IMR-90 (cell line): ENCODE results near the gene ABR. TPM values are rescaled to one million over a fixed set of nuclear protein-coding genes. Genes with fewer than 3 reads are reported as not detected.

Experiments
- ATAC-seq: fragments of 200-7000 bp; cut with Tn5 transposase; 2 replicates; pipeline ENCODE4 v1.9.1; 2020; ENCODE audit warnings: low read depth, mild to moderate bottlenecking, moderate library complexity
- BruUV-seq: library from RNA; stranded (reverse); fragments of 400-500 nt; replicated peaks from 2 replicates; lab custom pipeline; 2021; lab: Mats Ljungman, UMichigan
- CTCF ChIA-PET: fragments of 300-600 bp; formaldehyde crosslinking; extraction: SDS; loops from one replicate; lab custom pipeline; 2021; ENCODE audit warnings: antibody characterized with exemption; lab: Yijun Ruan, JAX
- POLR2A ChIA-PET: fragments of 300-600 bp; sonication (Branson Sonifier 250); formaldehyde crosslinking; loops from one replicate; lab custom pipeline; 2022; ENCODE audit warnings: antibody characterized with exemption; ENCODE audit not compliant: unreplicated experiment; lab: Charles Lee
- DNase-seq: peaks from one replicate; pipeline ENCODE4 v3.0.0; 2013
- H2AFZ ChIP-seq: replicated peaks from 2 replicates; pipeline ENCODE3; 2013; ENCODE audit warnings: low read length, mild to moderate bottlenecking; ENCODE audit not compliant: poor library complexity
- H2AK5ac ChIP-seq: 2 replicates; pipeline ENCODE4 v1.6.1; 2013; ENCODE audit warnings: low read depth, low read length, inconsistent platforms
- H2AK9ac ChIP-seq: replicated peaks from 2 replicates; pipeline ENCODE3; 2013; ENCODE audit warnings: mild to moderate bottlenecking, low read depth, low read length, moderate library complexity; ENCODE audit not compliant: poor library complexity
- H2BK120ac ChIP-seq: 2 replicates; pipeline ENCODE4 v1.6.1; 2013; ENCODE audit warnings: low read depth, low read length, inconsistent platforms
- H2BK15ac ChIP-seq: 3 replicates; pipeline ENCODE4 v1.6.1; 2013; ENCODE audit warnings: low read depth, low read length, inconsistent platforms
- H2BK20ac ChIP-seq: 2 replicates; pipeline ENCODE4 v1.6.1; 2013; ENCODE audit warnings: low read depth, mild to moderate bottlenecking, inconsistent platforms, low read length, moderate library complexity
- H2BK5ac ChIP-seq: 2 replicates; pipeline ENCODE4 v1.6.1; 2013; ENCODE audit warnings: mild to moderate bottlenecking, low read depth, low read length, inconsistent platforms; ENCODE audit not compliant: poor library complexity, severe bottlenecking
- H3K14ac ChIP-seq: replicated peaks from 2 replicates; pipeline ENCODE4 v1.6.1; 2013; ENCODE audit warnings: low read depth, low read length, inconsistent platforms
- H3K18ac ChIP-seq: 2 replicates; pipeline ENCODE4 v1.6.1; 2013; ENCODE audit warnings: low read depth, low read length, control low read depth
- H3K23ac ChIP-seq: 2 replicates; pipeline ENCODE4 v1.6.1; 2013; ENCODE audit warnings: low read depth, low read length, inconsistent platforms
- H3K27ac ChIP-seq: 2 replicates; pipeline ENCODE4 v1.5.1; 2013; ENCODE audit warnings: mild to moderate bottlenecking, control low read depth, low read length; ENCODE audit not compliant: insufficient read depth
- H3K27me3 ChIP-seq: 2 replicates; pipeline ENCODE4 v1.6.1; 2013; ENCODE audit warnings: low read length; ENCODE audit not compliant: control insufficient read depth, insufficient read depth
- H3K36me3 ChIP-seq: 2 replicates; pipeline ENCODE4 v1.6.1; 2013; ENCODE audit warnings: low read length, mixed read lengths; ENCODE audit not compliant: control insufficient read depth, insufficient read depth
- H3K4ac ChIP-seq: 2 replicates; pipeline ENCODE4 v1.6.1; 2013; ENCODE audit warnings: low read depth, low read length, inconsistent platforms
- H3K4me1 ChIP-seq: 2 replicates; pipeline ENCODE4 v1.6.1; 2013; ENCODE audit warnings: low read length, mixed read lengths; ENCODE audit not compliant: control insufficient read depth, insufficient read depth
- H3K4me2 ChIP-seq: 2 replicates; pipeline ENCODE4 v1.6.1; 2013; ENCODE audit warnings: low read depth, mild to moderate bottlenecking, control low read depth, low read length, moderate library complexity
- H3K4me3 ChIP-seq: 2 replicates; pipeline ENCODE4 v1.5.1; 2013; ENCODE audit warnings: low read depth, mild to moderate bottlenecking, control low read depth, low read length, moderate library complexity; ENCODE audit not compliant: insufficient read depth
- H3K56ac ChIP-seq: 2 replicates; pipeline ENCODE4 v1.6.1; 2013; ENCODE audit warnings: low read length, inconsistent platforms; ENCODE audit not compliant: insufficient read depth; ENCODE audit errors: extremely low read depth
- H3K79me1 ChIP-seq, 2 experiments: 2 replicates each; pipeline ENCODE4 v1.6.1; 2013; ENCODE audit warnings: low read length in 2 of 2, inconsistent platforms in 1 of 2, low read depth in 1 of 2
- H3K9ac ChIP-seq: 2 replicates; pipeline ENCODE4 v1.6.1; 2013; ENCODE audit warnings: low read depth, low read length, control low read depth
- H3K9me1 ChIP-seq: 2 replicates; pipeline ENCODE4 v1.6.1; 2013; ENCODE audit warnings: low read length, inconsistent platforms; ENCODE audit not compliant: insufficient read depth
- H3K9me3 ChIP-seq: 2 replicates; pipeline ENCODE4 v1.6.1; 2013; ENCODE audit warnings: low read length; ENCODE audit not compliant: control insufficient read depth, insufficient read depth
- H4K20me1 ChIP-seq: 2 replicates; pipeline ENCODE4 v1.6.1; 2013; ENCODE audit warnings: low read length, inconsistent platforms; ENCODE audit not compliant: insufficient read depth
- H4K5ac ChIP-seq: 2 replicates; pipeline ENCODE4 v1.6.1; 2013; ENCODE audit warnings: mild to moderate bottlenecking, low read depth, low read length, control low read depth
- H4K8ac ChIP-seq, 2 experiments: 2 replicates each; pipeline ENCODE4 v1.6.1; 2013; ENCODE audit warnings: low read depth in 2 of 2, low read length in 2 of 2, control low read depth in 1 of 2, inconsistent platforms in 1 of 2
- H4K91ac ChIP-seq: 2 replicates; pipeline ENCODE4 v1.6.1; 2013; ENCODE audit warnings: low read depth, low read length, inconsistent platforms; ENCODE audit not compliant: insufficient read depth
- CHD1 ChIP-seq: IDR thresholded peaks from 2 replicates; pipeline ENCODE4 v1.6.1; 2012; ENCODE audit warnings: low read depth, low read length, improper control_type of control experiment
- MAFK ChIP-seq: IDR thresholded peaks from 2 replicates; pipeline ENCODE4 v1.6.1; 2012; ENCODE audit warnings: low read depth, low read length, improper control_type of control experiment
- MAZ ChIP-seq: IDR thresholded peaks from 2 replicates; pipeline ENCODE4 v1.6.1; 2012; ENCODE audit warnings: low read depth, mild to moderate bottlenecking, low read length, improper control_type of control experiment, moderate library complexity, borderline replicate concordance
- MXI1 ChIP-seq: IDR thresholded peaks from 2 replicates; pipeline ENCODE4 v1.6.1; 2012; ENCODE audit warnings: low read depth, mild to moderate bottlenecking, low read length, moderate library complexity, borderline replicate concordance
- NFE2L2 ChIP-seq: fragments of 150-350 bp; IDR thresholded peaks from 2 replicates; pipeline ENCODE4 v1.6.1; 2016; ENCODE audit warnings: low read depth, mild to moderate bottlenecking, low read length
- POLR2A ChIP-seq: IDR thresholded peaks from 2 replicates; pipeline ENCODE4 v1.6.1; 2012; ENCODE audit warnings: mild to moderate bottlenecking, low read depth, low read length
- RCOR1 ChIP-seq: IDR thresholded peaks from 2 replicates; pipeline ENCODE4 v1.6.1; 2012; ENCODE audit warnings: mild to moderate bottlenecking, low read length, improper control_type of control experiment; ENCODE audit not compliant: insufficient replicate concordance
- SMC3 ChIP-seq: fragments of 150-350 bp; IDR thresholded peaks from 2 replicates; pipeline ENCODE4 v1.6.1; 2016; ENCODE audit warnings: low read depth, mild to moderate bottlenecking, antibody characterized with exemption, low read length, moderate library complexity
- WGBS, 2 experiments: methylation state at CpG; one replicate each; pipeline versions ENCODE4 v1.1.5 to v1.1.7; 2013; ENCODE audit warnings: missing lambda C conversion rate in 2 of 2; ENCODE audit not compliant: insufficient read length in 1 of 2; ENCODE audit errors: extremely low coverage in 2 of 2; 5-methylcytosine and 5-hydroxymethylcytosine counted together
- dilution Hi-C: fragments of 300-500 bp; cut with HindIII; formaldehyde crosslinking; loops from one replicate; pipeline ENCODE4 v1.14.3; 2018; ENCODE audit warnings: low sequenced_read_pairs; ENCODE audit not compliant: unreplicated experiment
- in situ Hi-C: fragments of 300-500 bp; cut with MboI; formaldehyde crosslinking; loops from 3 replicates; pipeline ENCODE4 v1.14.3; 2019; ENCODE audit warnings: low sequenced_read_pairs, inconsistent platforms, mixed read lengths
- intact Hi-C: fragments of 100-400 bp; cut with micrococcal nuclease; formaldehyde crosslinking; loops from 2 replicates; pipeline ENCODE4 v1.10.0; 2022
- polyA plus RNA-seq, 3 experiments: library from polyadenylated mRNA; depleted of rRNA; stranded (reverse); fragments of >200 nt; gene quantifications; 2 replicates each; pipeline ENCODE4 v1.2.3, GENCODE V29; 2012; ENCODE audit warnings: low replicate concordance in 1 of 3
- total RNA-seq: library from RNA; depleted of rRNA; stranded (reverse); fragments of >200 nt; gene quantifications from 2 replicates; pipeline ENCODE4 v1.2.3, GENCODE V29; 2012
- TF ChIP-seq, protein P1 (sequence below): fragments of 150-350 bp; IDR thresholded peaks from 2 replicates; pipeline ENCODE4 v1.6.1; 2017; ENCODE audit warnings: mild to moderate bottlenecking, antibody characterized with exemption, low read length, low read depth
- TF ChIP-seq, protein P2 (sequence below): fragments of 150-350 bp; IDR thresholded peaks from 2 replicates; pipeline ENCODE4 v1.6.1; 2016; ENCODE audit warnings: low read depth, mild to moderate bottlenecking, low read length, moderate library complexity, borderline replicate concordance
- TF ChIP-seq, protein P3 (sequence below): conservative IDR thresholded peaks from 2 replicates; pipeline ENCODE4 v1.5.1; 2012; ENCODE audit warnings: mild to moderate bottlenecking, low read depth, low read length, improper control_type of control experiment

The ABR gene
- total and polyA plus RNA-seq, 2 of the 4 experiments (the other 2 are of a cell fraction), result 28.3 to 79.7 TPM

DNA sequence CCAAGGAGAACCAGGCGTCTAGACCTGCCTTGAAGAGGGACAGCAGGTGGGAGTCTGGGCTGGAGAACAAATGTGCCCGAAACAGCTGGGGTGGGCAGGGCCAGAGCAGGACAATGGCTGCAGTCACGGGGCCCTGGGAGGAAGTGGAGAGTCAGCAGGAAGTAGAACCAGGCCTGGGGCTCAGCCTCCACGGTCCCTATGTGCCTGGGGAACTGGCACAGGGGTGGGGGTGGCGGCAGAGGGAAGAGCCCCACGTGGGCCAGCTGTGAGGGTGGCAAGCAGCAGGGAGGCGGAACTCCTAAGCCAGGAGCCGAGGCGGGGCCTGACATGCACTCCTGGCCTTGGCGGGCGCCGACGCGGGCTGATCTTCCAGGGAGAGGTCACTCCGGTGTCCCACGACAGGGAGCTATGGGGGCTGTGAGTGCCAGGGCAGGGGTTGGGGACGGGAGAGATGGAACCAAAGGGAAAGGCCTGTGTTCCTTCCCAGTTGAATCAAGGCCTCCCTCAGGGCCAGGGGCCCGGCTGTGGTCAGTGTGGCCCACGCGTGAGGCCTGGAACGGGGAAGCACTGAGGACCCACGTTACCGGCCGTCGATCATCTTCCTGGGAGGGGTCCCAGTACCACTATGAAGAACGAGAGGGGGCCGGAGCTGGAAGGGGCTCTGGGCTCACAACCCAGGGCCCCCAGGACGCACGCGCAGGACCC is 140.1 kb downstream of the ABR start:
- Histone ChIP-seq H3K23ac (no peak overlapping the region), H3K4me3 (no peak overlapping the region), H4K91ac (no peak overlapping the region), H3K4me1 (no peaks in the 10 kb centered on the region; the same call in 1 of the 2 replicates), H3K9ac (no peak overlapping the region), H3K18ac (no peak overlapping the region), H2AK9ac (no peak overlapping the region), H2BK20ac (no peak overlapping the region), H2BK120ac (no peak overlapping the region), H3K9me1 (peaks cover 5% of the 10 kb centered on the region; the same call in 1 of the 2 replicates), H3K56ac (no peak overlapping the region), H2AK5ac (no peak overlapping the region), H3K27ac (no peak overlapping the region), H4K5ac (no peak overlapping the region), H3K79me1 (peaks cover 17 to 28% of the 10 kb centered on the region in 2 experiments), H3K14ac (no peak overlapping the region), H4K20me1 (peaks cover 30% of the 10 kb centered on the region), H2AFZ (no peak overlapping the region), H4K8ac (no peak overlapping the region), H3K9me3 (no peaks in the 10 kb centered on the region), H3K4me2 (no peak overlapping the region), H3K27me3 (no peaks in the 10 kb centered on the region), H2BK5ac (no peak overlapping the region), H3K4ac (no peak overlapping the region), H3K36me3 (peaks cover 28% of the 10 kb centered on the region), H2BK15ac (no peak overlapping the region)
- TF ChIP-seq MAFK (no peak), SMC3 (no peak), CHD1 (no peak), POLR2A (no peak), NFE2L2 (no peak), MXI1 (no peak), RCOR1 (no peak), MAZ (no peak)
- TF ChIP-seq, protein P1, sequence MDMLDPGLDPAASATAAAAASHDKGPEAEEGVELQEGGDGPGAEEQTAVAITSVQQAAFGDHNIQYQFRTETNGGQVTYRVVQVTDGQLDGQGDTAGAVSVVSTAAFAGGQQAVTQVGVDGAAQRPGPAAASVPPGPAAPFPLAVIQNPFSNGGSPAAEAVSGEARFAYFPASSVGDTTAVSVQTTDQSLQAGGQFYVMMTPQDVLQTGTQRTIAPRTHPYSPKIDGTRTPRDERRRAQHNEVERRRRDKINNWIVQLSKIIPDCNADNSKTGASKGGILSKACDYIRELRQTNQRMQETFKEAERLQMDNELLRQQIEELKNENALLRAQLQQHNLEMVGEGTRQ, result no peak
- TF ChIP-seq, protein P2, sequence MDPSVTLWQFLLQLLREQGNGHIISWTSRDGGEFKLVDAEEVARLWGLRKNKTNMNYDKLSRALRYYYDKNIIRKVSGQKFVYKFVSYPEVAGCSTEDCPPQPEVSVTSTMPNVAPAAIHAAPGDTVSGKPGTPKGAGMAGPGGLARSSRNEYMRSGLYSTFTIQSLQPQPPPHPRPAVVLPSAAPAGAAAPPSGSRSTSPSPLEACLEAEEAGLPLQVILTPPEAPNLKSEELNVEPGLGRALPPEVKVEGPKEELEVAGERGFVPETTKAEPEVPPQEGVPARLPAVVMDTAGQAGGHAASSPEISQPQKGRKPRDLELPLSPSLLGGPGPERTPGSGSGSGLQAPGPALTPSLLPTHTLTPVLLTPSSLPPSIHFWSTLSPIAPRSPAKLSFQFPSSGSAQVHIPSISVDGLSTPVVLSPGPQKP, result no peak
- TF ChIP-seq, protein P3, sequence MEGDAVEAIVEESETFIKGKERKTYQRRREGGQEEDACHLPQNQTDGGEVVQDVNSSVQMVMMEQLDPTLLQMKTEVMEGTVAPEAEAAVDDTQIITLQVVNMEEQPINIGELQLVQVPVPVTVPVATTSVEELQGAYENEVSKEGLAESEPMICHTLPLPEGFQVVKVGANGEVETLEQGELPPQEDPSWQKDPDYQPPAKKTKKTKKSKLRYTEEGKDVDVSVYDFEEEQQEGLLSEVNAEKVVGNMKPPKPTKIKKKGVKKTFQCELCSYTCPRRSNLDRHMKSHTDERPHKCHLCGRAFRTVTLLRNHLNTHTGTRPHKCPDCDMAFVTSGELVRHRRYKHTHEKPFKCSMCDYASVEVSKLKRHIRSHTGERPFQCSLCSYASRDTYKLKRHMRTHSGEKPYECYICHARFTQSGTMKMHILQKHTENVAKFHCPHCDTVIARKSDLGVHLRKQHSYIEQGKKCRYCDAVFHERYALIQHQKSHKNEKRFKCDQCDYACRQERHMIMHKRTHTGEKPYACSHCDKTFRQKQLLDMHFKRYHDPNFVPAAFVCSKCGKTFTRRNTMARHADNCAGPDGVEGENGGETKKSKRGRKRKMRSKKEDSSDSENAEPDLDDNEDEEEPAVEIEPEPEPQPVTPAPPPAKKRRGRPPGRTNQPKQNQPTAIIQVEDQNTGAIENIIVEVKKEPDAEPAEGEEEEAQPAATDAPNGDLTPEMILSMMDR, result no peak
- no TSS peak for BruUV-seq
- dilution Hi-C loops (no loop called here), in situ Hi-C loops (no loop called here), intact Hi-C loops (no loop called here)
- 92% methylated on average over 10 of the region's 30 CpGs; no CpG with 5 or more reads in 1 of the 2 experiments for WGBS, 2 experiments
- ChIA-PET CTCF (no interaction called here), POLR2A (no interaction called here)
- ATAC-seq, result no peak
- DNase-seq, result no peak
